A204.1 (cell line): ENCODE measurements around the gene MED20.

ENCODE experiments used
- FAIRE-seq: peaks from 2 replicates; lab custom pipeline; 2012; peaks lifted over from hg19 to GRCh38; lab: Jason Lieb, UNC

MED20 gene

GRCh38 chr6:41940759-41941279 is 19.9 kb upstream of the MED20 start:
- FAIRE-seq = no peak

GRCh38 chr6:41939848-41940758 is 19.2 kb upstream of the MED20 start:
- no peak for FAIRE-seq

- FAIRE-seq = no peak
Measured at GRCh38 chr6:41939176-41939847, 18.4 kb upstream of the MED20 start.

GRCh38 chr6:41938590-41939175 is 17.7 kb upstream of the MED20 start:
- FAIRE-seq = no peak

- FAIRE-seq = no peak
Measured at GRCh38 chr6:41937861-41938574, 17.1 kb upstream of the MED20 start.

GRCh38 chr6:41937472-41937860 is 16.5 kb upstream of the MED20 start:
- no peak for FAIRE-seq

GRCh38 chr6:41936073-41936837 is 15.3 kb upstream of the MED20 start:
- no peak for FAIRE-seq

GRCh38 chr6:41935685-41936072 is 14.7 kb upstream of the MED20 start:
- no peak for FAIRE-seq

GRCh38 chr6:41935193-41935574 is 14.2 kb upstream of the MED20 start:
- FAIRE-seq = no peak

GRCh38 chr6:41934278-41935192 is 13.6 kb upstream of the MED20 start:
- no peak for FAIRE-seq

GRCh38 chr6:41932378-41932777 is 11.4 kb upstream of the MED20 start:
- FAIRE-seq = no peak

GRCh38 chr6:41931792-41932191 is 10.9 kb upstream of the MED20 start:
- no peak for FAIRE-seq

GRCh38 chr6:41929924-41930323 is 9.0 kb upstream of the MED20 start:
- no peak for FAIRE-seq

- no peak for FAIRE-seq
Measured at GRCh38 chr6:41927253-41927652, 6.3 kb upstream of the MED20 start.

- FAIRE-seq = no peak
Measured at GRCh38 chr6:41922154-41922553, 1.2 kb upstream of the MED20 start.

GRCh38 chr6:41921712-41921998 is 716 bp upstream of the MED20 start:
- FAIRE-seq = no peak

- no peak for FAIRE-seq
Measured at GRCh38 chr6:41917528-41917927, 3.4 kb downstream of the MED20 start.

- FAIRE-seq = no peak
Measured at GRCh38 chr6:41914869-41915530, 5.9 kb downstream of the MED20 start.

- FAIRE-seq = no peak
Measured at GRCh38 chr6:41914343-41914742, 6.6 kb downstream of the MED20 start.

GRCh38 chr6:41909727-41910126 is 11.2 kb downstream of the MED20 start:
- no peak for FAIRE-seq
